ENCODE results near the gene PHYHD1.

- TF ChIP-seq CTCF (IDR thresholded peaks at IDR 0.05) (no peak), POLR2A (IDR thresholded peaks at IDR 0.05) (no peak)
These were observed 9.9 kb upstream of the PHYHD1 start for GRCh38 chr9:128910906-128911305.
